Activated naive CD8-positive, alpha-beta T cell treated with anti-CD3 and anti-CD28 coated beads for 36 hours (primary cell): Measurements from ENCODE around the gene LIMS2. TPM values are rescaled to one million over a fixed set of nuclear protein-coding genes. Genes with fewer than 3 reads are reported as not detected.

Experiments used
- DNase-seq: peaks from one replicate; pipeline ENCODE4 v3.0.0; 2021
- H3K27ac Mint-ChIP-seq: one replicate; pipeline ENCODE4 v1.8.0; 2022; ENCODE audit warnings: mild to moderate bottlenecking, moderate library complexity, mixed read lengths
- H3K27me3 Mint-ChIP-seq: one replicate; pipeline ENCODE4 v1.8.0; 2022; ENCODE audit warnings: mild to moderate bottlenecking, mixed read lengths
- H3K36me3 Mint-ChIP-seq: one replicate; pipeline ENCODE4 v1.8.0; 2021; ENCODE audit warnings: mild to moderate bottlenecking, mixed read lengths
- H3K4me1 Mint-ChIP-seq: one replicate; pipeline ENCODE4 v1.8.0; 2021; ENCODE audit warnings: mixed read lengths
- H3K4me3 Mint-ChIP-seq: one replicate; pipeline ENCODE4 v1.8.0; 2022; ENCODE audit warnings: mild to moderate bottlenecking, moderate library complexity, mixed read lengths
- H3K9me3 Mint-ChIP-seq: one replicate; pipeline ENCODE4 v1.8.0; 2022; ENCODE audit warnings: mixed read lengths
- total RNA-seq, 2 experiments: library from RNA; stranded (reverse); gene quantifications; one replicate each; pipeline ENCODE4 v1.2.3, GENCODE V29; 2021

Gene LIMS2
- total RNA-seq, 2 experiments from 2014 or later = 14.6 to 15.8 TPM

DNA sequence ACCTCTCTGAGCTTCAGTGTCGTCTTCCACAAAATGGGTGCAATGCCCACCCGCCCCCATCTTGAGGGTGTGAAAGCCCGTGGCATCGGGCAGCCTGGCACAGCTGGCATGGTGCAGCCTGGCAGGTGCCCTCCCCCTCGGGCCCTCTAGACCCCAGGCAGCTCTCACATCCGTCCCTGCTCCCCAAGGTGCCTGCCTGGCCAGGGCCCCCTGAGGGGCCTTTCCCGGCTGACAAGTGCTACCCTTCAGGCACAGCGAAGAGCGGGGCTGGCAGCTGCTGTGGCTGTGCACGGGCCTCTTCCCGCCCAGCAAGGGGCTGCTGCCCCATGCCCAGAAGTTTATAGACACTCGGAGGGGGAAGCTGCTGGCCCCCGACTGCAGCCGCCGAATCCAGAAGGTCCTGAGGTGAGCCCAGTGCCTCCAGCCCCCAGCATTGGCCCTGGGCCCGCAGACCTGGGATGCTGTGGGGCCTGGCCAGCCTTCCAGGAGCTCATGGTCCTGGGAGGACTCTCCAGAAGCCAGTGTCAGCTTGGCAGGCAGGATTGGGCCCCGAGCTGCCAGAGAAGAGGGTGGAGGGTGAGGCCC lies 43.2 kb downstream of the LIMS2 start:
- H3K27me3 Mint-ChIP-seq = no peaks in the 10 kb centered on the region
- no peaks in the 10 kb centered on the region for H3K9me3 Mint-ChIP-seq
- no peak overlapping the region for H3K4me3 Mint-ChIP-seq
- no peaks in the 10 kb centered on the region for H3K36me3 Mint-ChIP-seq
- H3K27ac Mint-ChIP-seq = no peak overlapping the region
- no peak for DNase-seq
- peaks cover 16% of the 10 kb centered on the region for H3K4me1 Mint-ChIP-seq

DNA sequence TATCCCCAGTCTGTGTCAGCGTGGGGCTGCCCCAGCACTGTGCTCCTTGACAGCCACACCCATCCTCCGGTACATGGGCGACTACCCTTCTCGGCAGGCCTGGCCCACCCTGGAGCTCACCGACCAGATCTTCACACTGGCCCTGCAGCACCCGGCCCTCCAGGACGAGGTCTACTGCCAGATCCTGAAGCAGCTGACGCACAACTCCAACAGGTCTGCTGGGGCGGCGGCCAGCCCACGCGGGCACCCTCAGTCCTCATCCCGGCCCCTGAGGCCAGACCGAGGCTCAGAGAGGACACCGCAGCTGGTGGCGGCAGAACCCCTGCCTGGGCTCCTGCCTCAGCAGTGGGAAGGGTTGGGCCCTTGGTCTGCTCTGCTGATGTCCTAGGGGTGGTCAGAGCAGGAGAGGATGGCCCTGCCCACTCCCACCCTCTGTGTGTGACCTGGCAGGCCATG lies 43.8 kb downstream of the LIMS2 start:
- H3K27ac Mint-ChIP-seq = no peak overlapping the region
- H3K9me3 Mint-ChIP-seq = no peaks in the 10 kb centered on the region
- H3K4me1 Mint-ChIP-seq = peaks cover 15% of the 10 kb centered on the region
- H3K36me3 Mint-ChIP-seq = no peaks in the 10 kb centered on the region
- no peaks in the 10 kb centered on the region for H3K27me3 Mint-ChIP-seq
- DNase-seq = no peak
- H3K4me3 Mint-ChIP-seq = no peak overlapping the region

DNA sequence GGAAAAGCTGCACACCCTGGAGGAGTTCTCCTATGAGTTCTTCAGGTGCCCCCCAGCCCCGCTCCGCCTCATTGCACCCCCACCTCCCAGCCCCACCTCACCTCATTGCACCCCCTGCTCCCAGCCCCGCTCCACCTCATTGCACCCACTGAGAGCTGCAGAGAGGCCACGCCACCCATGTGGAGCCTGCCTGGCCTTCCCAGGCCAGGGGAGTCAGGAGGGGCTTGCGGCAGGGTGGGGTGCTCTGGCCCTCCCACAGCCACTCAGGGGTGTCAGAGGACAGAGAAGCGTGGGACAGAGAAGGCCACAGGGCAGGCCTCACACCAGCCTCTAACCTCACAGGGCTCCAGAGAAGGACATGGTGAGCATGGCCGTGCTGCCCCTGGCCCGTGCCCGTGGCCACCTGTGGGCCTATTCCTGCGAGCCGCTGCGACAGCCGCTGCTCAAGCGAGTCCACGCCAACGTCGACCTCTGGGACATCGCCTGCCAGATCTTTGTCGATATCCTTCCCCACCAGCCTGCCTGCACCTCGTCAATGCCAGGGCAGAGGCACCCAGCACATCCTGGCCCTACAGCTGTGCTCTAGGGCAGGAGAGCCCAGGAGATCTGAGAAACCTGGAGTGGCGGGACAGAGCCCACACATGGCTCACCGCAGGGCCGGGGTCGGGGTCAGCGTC lies 44.3 kb downstream of the LIMS2 start:
- no peak for DNase-seq
- no peaks in the 10 kb centered on the region for H3K9me3 Mint-ChIP-seq
- no peaks in the 10 kb centered on the region for H3K27me3 Mint-ChIP-seq
- no peak overlapping the region for H3K27ac Mint-ChIP-seq
- peaks cover 15% of the 10 kb centered on the region for H3K4me1 Mint-ChIP-seq
- no peak overlapping the region for H3K4me3 Mint-ChIP-seq
- H3K36me3 Mint-ChIP-seq = no peaks in the 10 kb centered on the region

DNA sequence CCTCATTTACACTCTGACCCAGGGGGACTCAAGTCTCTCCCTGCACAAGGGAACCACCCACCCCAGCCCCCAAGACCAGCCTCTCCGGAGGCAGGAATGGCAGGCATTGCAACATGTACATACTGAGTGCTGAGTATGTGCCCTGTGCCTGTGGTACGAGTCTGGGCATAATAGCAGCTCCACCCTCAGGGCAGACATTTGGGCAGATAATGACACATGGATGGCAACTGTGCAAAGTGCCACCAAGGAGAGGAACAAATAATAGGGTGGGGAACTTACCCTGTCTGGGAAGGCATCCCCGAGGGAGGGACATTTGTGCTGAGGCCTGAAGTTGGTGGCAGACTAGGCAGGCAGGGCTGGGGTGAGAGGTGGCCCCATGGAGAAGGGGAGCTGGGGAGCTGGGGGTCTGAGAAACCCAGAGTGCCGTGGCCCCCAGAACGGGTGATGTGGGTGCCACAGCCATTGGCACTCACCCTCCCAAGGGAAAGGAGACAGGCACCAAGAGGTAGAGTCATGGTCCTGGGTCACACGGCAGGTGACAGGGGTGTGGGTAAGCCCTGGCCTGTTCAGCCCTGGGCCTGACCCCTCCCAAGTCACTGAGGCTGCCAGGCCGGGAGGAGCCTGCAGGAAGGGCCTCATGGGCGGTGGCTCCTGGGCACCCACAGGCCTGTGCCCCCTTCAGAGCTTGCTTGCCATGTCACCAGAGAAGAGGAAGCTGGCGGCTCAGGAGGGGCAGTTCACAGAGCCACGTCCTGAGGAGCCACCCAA lies 45.0 kb downstream of the LIMS2 start:
- H3K27ac Mint-ChIP-seq = peak overlapping the region; percentile 13
- H3K4me3 Mint-ChIP-seq = no peak overlapping the region
- DNase-seq = no peak
- H3K36me3 Mint-ChIP-seq = no peaks in the 10 kb centered on the region
- H3K4me1 Mint-ChIP-seq = peaks cover 10% of the 10 kb centered on the region
- no peaks in the 10 kb centered on the region for H3K9me3 Mint-ChIP-seq
- H3K27me3 Mint-ChIP-seq = no peaks in the 10 kb centered on the region

DNA sequence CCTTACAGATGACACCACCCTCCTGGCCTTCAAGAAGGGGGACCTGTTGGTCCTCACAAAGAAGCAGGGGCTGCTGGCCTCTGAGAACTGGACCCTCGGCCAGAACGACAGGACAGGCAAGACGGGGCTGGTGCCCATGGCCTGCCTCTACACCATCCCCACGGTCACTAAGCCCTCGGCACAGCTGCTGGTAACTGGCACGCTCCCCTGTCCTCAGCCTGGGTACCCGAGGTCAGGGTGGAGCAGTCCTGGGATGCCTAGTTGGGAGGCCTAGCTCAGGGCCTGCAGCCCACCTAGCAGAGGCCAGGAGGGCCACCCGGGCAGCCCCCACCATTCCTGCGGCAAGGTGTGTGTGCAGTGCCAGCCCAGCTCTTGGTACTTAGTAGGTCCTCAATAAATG lies 45.7 kb downstream of the LIMS2 start:
- Mint-ChIP-seq H3K9me3 (no peaks in the 10 kb centered on the region), H3K4me1 (peaks cover 10% of the 10 kb centered on the region), H3K4me3 (no peak overlapping the region), H3K27ac (no peak overlapping the region), H3K27me3 (no peaks in the 10 kb centered on the region), H3K36me3 (no peaks in the 10 kb centered on the region)
- DNase-seq = no peak

DNA sequence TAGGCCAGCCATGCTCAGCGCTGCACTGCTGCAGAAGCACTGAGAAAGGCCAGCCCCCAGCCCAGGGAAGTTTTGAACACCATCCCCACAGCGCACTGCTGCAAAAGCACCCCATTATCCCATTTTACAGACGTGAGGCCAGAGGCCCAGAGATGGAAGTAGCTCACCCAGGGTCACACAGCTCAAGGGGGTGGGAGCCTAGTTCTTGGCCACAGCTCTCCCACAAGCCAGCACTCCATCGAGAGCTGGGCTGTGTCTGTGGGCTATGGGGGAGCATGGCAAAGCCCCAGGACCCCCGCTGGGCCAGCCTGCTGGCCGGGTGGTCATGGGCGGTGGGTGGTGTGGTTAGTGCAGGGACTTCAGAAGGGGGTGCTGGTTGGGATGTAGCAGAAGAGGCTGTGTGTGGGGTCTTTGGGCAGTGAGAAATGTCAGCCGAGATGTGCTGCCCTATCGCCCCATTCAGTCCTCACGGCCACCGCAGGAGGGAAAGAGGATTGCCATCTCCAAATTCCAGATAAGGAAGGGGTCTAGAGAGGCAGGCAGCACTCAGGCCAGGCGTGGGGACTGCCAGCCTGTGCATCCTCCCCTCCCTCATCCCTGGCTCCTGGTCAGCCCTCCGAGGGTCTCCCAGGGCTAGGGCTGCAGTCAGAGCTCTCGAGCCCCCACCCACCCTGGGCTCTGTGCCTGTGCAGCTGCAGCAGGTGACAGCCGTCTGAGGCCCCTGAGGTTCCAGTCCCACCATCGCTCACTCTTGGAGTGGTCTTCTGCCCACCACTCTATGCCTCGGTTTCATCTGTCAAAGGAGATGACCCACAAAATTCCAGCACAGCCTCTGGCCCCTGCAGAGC lies 46.3 kb downstream of the LIMS2 start:
- Mint-ChIP-seq H3K27me3 (no peaks in the 10 kb centered on the region), H3K36me3 (no peaks in the 10 kb centered on the region), H3K4me1 (peaks cover 10% of the 10 kb centered on the region), H3K9me3 (no peaks in the 10 kb centered on the region), H3K27ac (no peak overlapping the region), H3K4me3 (no peak overlapping the region)
- no peak for DNase-seq

DNA sequence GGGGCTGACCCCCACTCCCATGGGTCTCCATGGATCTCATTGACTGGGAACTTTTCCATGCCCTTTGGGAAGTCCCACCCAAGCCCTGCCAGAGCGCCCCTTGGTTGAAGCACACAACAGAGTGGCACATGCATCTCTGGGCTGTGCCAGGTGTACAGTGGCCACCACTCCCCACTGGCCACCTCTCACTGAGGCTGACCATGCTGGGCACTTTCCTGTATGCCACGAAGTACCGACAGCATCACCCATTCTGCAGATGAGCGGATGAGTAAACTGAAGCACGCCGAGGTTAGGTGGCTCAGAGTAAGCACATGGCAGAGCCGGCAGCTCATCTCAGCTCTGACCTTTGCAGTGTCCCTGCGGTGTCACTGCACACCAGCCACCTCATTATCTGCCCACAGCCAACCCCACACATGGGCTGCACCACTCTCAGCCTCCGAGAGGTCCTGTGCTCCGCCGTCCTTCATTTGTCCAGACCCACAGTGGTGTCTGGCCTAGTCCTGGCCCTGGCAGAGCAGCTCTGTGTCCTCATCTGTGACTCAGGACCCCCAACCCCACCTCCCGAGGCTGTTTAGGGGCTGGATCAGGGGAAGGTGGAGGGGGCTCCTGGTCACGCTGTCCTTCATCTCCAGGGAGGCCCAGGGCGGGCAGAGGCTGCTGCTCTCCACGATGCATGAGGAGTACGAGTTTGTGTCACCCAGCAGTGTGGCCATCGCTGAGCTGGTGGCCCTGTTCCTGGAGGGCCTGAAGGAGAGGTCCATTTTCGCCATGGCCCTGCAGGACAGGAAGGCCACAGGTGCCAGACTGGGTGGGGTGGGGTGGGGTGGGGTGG lies 47.4 kb downstream of the LIMS2 start:
- Mint-ChIP-seq H3K36me3 (no peaks in the 10 kb centered on the region), H3K9me3 (no peaks in the 10 kb centered on the region), H3K4me3 (no peak overlapping the region), H3K27me3 (no peaks in the 10 kb centered on the region), H3K27ac (no peak overlapping the region), H3K4me1 (peaks cover 4% of the 10 kb centered on the region)
- no peak for DNase-seq

DNA sequence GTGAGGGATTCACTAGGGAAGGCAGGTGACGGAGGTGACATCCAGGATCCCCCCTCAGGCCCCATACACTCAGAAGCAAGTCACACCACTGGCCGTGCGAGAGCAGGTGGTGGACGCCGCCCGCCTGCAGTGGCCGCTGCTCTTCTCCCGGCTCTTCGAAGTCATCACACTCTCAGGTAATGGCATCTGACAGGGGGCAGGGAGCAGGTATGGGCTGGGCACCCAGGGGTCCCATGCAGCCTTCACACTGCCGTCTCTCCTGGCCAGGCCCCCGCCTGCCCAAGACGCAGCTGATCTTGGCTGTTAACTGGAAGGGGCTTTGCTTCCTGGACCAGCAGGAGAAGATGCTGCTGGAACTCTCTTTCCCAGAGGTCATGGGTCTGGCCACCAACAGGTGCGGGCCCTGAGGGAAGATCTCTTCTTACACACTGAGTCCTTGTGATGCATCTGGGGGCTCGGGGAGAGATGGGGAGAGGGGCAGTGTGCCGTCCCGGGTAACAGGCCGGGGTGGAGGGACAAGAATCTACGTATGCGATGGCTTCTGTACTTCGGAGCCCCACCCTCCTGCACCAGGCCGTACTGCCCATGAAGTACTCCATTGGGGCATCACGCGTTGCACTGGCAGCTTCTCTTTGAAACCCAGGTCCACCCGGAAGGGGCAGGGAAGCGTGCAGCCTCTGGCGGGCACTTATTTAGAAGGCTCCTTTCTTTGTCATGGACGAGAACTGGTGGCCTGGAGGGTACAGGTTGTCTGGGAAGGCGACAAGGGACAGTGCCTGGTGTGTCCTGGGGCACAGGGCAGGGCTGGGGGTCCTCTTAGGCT lies 48.2 kb downstream of the LIMS2 start:
- no peaks in the 10 kb centered on the region for H3K27me3 Mint-ChIP-seq
- H3K4me3 Mint-ChIP-seq = no peak overlapping the region
- H3K4me1 Mint-ChIP-seq = no peaks in the 10 kb centered on the region
- no peak for DNase-seq
- no peaks in the 10 kb centered on the region for H3K36me3 Mint-ChIP-seq
- H3K9me3 Mint-ChIP-seq = no peaks in the 10 kb centered on the region
- no peak overlapping the region for H3K27ac Mint-ChIP-seq

DNA sequence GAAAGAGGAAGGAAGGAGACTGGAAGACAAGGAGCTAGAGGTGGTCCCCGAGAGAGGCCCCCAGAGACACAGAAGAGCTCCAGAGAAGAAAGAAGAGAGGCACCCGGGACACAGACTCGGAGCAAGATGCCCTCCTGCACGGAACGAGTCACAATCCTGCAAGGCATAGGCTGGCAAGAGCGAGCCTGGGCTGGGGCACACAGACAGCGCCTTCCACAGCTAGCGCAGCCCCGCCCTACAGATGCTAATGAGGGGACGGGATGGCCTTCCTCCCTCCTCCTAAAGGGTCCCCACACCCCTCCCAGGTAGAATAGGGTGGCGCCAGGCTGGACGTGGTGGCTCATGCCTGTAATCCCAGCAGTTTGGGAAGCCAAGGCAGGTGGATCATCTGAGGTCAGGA lies 49.2 kb downstream of the LIMS2 start:
- no peaks in the 10 kb centered on the region for H3K36me3 Mint-ChIP-seq
- no peaks in the 10 kb centered on the region for H3K27me3 Mint-ChIP-seq
- no peak overlapping the region for H3K27ac Mint-ChIP-seq
- H3K4me3 Mint-ChIP-seq = no peak overlapping the region
- no peak for DNase-seq
- H3K4me1 Mint-ChIP-seq = no peaks in the 10 kb centered on the region
- no peaks in the 10 kb centered on the region for H3K9me3 Mint-ChIP-seq

DNA sequence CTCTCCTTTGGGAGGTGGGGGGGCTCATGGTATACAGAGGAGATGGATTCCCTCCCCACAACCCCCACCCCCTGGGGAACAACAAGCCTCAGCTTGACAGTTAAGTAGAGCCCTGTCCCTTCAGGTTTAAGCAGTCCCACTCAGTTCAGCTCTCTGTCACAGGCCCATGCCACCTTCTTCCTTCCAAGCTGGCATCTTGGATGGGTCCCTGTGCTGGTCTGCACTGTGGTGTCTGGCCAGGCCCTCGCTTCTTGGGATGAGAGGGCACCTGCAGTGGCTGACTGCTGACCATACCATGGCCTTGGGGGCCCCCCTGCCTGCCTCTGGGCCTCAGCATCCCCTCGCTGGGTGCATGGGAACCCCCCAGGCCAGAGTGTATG lies 49.8 kb downstream of the LIMS2 start:
- Mint-ChIP-seq H3K9me3 (no peaks in the 10 kb centered on the region), H3K4me1 (no peaks in the 10 kb centered on the region), H3K27me3 (no peaks in the 10 kb centered on the region), H3K27ac (no peak overlapping the region), H3K36me3 (no peaks in the 10 kb centered on the region), H3K4me3 (no peak overlapping the region)
- DNase-seq = no peak

DNA sequence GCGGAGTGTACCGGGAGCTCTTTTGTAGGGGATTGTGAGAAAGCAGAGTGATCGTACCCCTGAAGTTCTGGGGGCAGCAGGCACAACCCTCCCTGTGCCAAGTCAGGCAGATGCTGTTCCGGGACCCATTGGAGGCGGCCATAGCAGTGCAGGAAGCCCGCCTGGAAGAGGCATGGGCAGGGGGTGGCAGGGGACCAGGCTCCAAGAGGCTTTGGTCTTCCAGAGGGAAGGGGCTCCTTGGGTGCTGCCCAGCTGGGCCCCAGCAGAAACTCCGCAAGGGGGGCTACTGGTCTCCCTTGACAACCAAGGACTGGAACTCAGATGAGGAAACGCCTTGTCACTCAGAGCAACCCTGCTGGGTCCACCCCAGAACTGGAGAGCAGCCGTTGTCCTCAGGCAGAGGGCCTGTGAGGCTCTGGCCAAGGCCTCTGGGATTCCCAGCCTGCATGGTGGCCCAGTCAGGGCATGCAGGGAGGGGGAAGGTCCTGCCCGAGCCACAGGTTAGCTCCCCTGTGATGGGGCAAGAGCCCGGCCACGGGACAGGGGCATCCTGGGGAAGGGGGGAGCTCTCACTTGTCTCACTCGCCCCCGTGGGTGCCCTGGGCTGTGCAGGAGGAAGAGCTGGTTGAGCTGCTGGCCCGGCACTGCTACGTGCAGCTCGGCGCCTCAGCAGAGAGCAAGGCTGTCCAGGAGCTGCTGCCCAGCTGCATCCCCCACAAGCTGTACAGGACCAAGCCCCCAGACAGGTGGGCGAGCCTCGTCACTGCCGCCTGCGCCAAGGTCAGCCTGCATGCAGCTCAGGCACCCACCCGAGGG lies 50.4 kb downstream of the LIMS2 start:
- no peak for DNase-seq
- no peak overlapping the region for H3K27ac Mint-ChIP-seq
- no peaks in the 10 kb centered on the region for H3K27me3 Mint-ChIP-seq
- H3K4me1 Mint-ChIP-seq = no peaks in the 10 kb centered on the region
- no peak overlapping the region for H3K4me3 Mint-ChIP-seq
- no peaks in the 10 kb centered on the region for H3K9me3 Mint-ChIP-seq
- no peaks in the 10 kb centered on the region for H3K36me3 Mint-ChIP-seq

DNA sequence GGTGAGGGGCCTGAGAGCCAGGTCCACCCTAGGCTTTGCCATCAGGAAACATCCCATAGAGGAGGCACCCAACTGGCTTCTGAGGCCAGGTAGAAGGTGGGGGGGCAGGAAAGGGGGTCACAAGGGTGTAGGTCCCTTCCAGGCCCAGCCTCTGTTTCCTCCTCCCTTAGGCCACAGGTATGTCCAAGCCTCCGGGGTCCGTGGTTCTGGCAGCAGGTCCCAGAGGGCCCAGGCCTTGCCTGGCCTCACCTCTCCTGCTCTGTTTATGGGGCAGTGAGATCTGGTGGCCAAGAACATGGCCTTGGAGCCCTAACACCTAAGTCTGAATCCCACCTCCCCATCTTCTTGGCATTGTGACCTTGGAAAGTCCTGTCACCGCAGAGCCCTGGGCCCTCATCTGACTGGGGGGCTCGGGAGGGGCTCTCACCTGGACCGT lies 51.0 kb downstream of the LIMS2 start:
- no peaks in the 10 kb centered on the region for H3K36me3 Mint-ChIP-seq
- H3K9me3 Mint-ChIP-seq = no peaks in the 10 kb centered on the region
- DNase-seq = no peak
- no peak overlapping the region for H3K27ac Mint-ChIP-seq
- H3K4me1 Mint-ChIP-seq = no peaks in the 10 kb centered on the region
- H3K4me3 Mint-ChIP-seq = no peak overlapping the region
- no peaks in the 10 kb centered on the region for H3K27me3 Mint-ChIP-seq
